Inflammatory macrophage treated with lipopolysaccharide for 1 hour (primary cell): ENCODE data around the gene NUDT17.

Experiments
- DNase-seq, 2 donors: peaks; one replicate each; pipeline ENCODE4 v3.0.0-alpha.2; 2020 to 2022

The NUDT17 gene

GRCh38 chr1:145891587-145892485, 46.4 kb downstream of the NUDT17 start:
- peak; percentile 55 to 81 for DNase-seq

- no peak for DNase-seq
Observed at GRCh38 chr1:145892486-145893087, 47.2 kb downstream of the NUDT17 start.

- DNase-seq = no peak
Observed at GRCh38 chr1:145893306-145894055, 48.1 kb downstream of the NUDT17 start.

GRCh38 chr1:145895471-145895870, 50.0 kb downstream of the NUDT17 start:
- DNase-seq = no peak

- no peak for DNase-seq
Observed at GRCh38 chr1:145897969-145898368, 52.5 kb downstream of the NUDT17 start.
